Measurements from ENCODE around the gene RELA. TPM values are rescaled to one million over a fixed set of nuclear protein-coding genes. Genes with fewer than 3 reads are reported as not detected.
A peak's percentile ranks its signal among the peaks of the same experiment; 100 is the strongest.
"Not testable (repeated sequence)": the region's sequence is repeated elsewhere in the genome, so short reads cannot be mapped to it uniquely, and the experiment has no call there.

The RELA gene
- total RNA-seq, 2 donors from 2014 or later = 57.6 to 62.9 TPM

GRCh38 chr11:65680192-65680743, 17.6 kb upstream of the RELA start:
- DNase-seq = no peak
- intact Hi-C loops (cut with DNase I, micrococcal nuclease) = no loop called here
- no peak for ATAC-seq

GRCh38 chr11:65672982-65673381, 10.3 kb upstream of the RELA start:
- ATAC-seq (no peak), DNase-seq (no peak)
- intact Hi-C loops (cut with DNase I, micrococcal nuclease) = no loop called here

GRCh38 chr11:65672180-65672860, 9.6 kb upstream of the RELA start:
- ATAC-seq (no peak), DNase-seq (no peak)
- intact Hi-C loops (cut with DNase I, micrococcal nuclease) = no loop called here

DNA sequence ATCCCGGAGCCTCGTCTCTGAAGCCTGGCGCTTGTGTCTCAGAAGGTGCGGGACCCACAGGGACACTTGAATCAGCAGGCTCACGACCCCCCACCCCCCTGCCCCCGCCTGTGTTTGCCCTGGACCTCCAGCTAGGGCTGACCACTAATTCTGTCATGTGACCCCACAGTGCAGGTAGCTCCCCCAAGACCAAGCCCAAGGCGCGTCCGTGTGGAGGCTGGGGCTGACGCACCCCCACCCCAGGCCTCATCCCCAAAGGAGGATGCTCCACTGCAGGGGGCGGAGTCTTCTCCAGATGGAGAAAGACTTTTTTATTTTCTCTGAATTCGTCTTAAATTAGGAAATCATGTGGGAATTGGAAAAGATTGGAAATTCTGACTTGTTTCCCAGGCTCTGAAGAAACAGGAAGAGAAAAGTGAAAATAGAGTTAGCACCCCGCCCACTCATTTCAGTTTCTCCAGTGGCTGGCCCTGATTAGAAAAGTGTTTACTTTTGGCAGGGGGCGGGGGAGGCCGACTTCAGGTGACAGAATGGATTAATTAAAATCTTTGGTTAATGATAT, 1.0 kb upstream of the RELA start:
- ATAC-seq = peak; percentile 34
- intact Hi-C loops (cut with DNase I, micrococcal nuclease) = no loop called here
- peak; percentile 68 to 70 for DNase-seq

DNA sequence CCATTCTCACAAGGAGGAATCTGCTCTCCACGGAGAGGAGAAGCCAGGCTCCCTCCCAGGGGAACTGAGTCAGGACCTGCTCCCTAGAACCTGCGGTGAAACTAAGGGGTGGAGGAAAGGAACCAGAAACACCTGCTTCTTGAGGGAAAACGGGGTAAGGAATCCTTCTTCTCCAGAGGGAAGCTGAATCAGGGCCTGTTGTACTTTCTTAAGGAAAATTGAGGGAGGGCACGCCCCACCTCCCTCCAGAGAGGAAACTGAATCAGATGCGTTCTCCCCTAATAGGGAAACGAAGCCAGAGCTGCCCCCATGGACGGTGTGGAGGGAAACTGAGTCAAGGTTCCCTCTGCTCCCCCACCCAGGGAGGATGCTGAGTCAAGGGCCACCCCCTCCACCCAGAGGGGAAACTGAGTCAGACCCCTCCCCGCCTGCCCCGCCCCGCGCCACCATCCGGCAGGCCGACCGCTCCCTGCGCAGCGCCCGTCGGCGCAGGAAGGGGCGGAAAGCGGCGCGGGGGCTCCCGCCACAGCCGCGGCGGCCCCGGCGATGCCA, 393 bp downstream of the RELA start:
- peak in 1 of 2 donors; percentile 46 for DNase-seq
- intact Hi-C loops (cut with DNase I, micrococcal nuclease) = no loop called here
- peak; percentile 28 for ATAC-seq

GRCh38 chr11:65661599-65662246, 993 bp downstream of the RELA start:
- peak in 1 of 2 donors; percentile 29 for DNase-seq
- ATAC-seq = no peak
- intact Hi-C loops (cut with DNase I, micrococcal nuclease) = no loop called here

DNA sequence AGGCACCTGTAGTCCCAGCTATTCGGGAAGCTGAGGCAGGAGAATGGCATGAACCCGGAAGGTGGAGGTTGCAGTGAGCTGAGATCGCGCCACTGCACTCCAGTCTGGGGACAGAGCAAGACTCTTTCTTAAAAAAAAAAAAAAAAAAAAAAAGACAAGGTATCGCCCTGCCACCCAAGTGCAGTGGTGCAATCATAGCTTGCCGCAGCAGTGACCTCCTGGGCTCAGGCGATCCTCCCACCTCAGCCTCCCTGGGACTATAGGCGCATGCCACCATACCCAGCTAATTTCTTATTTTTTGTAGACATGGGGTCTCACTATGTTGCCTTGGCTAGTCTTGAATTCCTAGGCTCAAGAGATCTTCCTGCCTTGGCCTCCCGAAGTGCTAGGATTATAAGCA, 1.8 kb downstream of the RELA start:
- ATAC-seq; intact Hi-C loops (cut with DNase I, micrococcal nuclease); DNase-seq: not testable (repeated sequence)

DNA sequence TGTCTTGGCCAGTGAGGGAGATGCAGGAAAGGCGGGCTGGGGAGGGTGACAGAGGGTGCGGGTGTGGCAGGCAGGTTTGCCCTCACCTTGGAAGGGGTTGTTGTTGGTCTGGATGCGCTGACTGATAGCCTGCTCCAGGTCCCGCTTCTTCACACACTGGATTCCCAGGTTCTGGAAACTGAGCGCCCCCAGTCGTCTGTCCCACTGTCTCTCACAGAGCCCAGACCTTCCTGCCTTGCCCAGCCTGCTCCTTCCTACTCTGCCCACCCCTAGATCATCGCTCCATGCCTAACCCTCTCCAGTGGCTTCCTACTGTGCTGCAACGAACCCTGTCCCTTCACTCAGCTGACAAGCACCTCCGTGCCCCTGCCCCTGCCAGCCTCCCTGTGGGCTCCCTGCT, 2.7 kb downstream of the RELA start:
- DNase-seq (no peak), ATAC-seq (no peak)
- intact Hi-C loops (cut with DNase I, micrococcal nuclease) = no loop called here

- ATAC-seq = no peak
- intact Hi-C loops (cut with DNase I, micrococcal nuclease) = no loop called here
- no peak for DNase-seq
These were observed 4.3 kb downstream of the RELA start for GRCh38 chr11:65658174-65659021.

GRCh38 chr11:65657426-65657825, 5.3 kb downstream of the RELA start:
- intact Hi-C loops (cut with DNase I, micrococcal nuclease) = no loop called here
- ATAC-seq = no peak
- no peak for DNase-seq

DNA sequence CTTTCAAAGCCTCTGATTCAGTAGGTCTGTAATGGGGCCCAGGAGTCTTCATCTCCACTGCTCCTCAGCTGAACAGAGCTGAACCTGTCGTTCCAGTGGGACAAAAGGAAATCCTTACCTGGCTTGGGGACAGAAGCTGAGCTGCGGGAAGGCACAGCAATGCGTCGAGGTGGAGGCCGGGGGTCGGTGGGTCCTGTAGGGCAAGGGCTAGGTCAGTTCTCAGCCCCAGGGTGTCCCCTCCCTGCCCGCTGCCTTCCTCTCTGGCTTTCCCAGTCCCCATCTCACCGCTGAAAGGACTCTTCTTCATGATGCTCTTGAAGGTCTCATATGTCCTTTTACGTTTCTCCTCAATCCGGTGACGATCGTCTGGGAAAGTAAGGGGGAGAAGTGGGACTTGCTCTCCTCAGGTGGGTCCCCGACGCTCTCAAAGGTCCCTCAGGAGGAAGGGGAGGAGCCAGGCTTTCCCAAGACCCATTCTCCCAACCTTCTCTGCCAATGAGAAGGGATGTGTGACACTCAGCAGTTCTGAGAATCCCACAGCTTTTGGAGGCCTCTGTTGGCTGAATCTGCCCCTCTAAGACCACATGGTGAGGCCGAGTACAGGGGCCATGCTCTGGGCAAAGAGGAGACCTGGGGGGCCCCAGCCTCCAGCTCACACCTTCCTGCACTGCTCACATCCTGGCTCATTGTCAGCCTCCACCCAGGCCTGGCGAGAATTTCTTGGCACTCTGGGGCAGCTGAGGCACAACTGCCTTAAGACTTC, 7.0 kb downstream of the RELA start:
- intact Hi-C loops (cut with DNase I, micrococcal nuclease) = no loop called here
- ATAC-seq (no peak), DNase-seq (no peak)

DNA sequence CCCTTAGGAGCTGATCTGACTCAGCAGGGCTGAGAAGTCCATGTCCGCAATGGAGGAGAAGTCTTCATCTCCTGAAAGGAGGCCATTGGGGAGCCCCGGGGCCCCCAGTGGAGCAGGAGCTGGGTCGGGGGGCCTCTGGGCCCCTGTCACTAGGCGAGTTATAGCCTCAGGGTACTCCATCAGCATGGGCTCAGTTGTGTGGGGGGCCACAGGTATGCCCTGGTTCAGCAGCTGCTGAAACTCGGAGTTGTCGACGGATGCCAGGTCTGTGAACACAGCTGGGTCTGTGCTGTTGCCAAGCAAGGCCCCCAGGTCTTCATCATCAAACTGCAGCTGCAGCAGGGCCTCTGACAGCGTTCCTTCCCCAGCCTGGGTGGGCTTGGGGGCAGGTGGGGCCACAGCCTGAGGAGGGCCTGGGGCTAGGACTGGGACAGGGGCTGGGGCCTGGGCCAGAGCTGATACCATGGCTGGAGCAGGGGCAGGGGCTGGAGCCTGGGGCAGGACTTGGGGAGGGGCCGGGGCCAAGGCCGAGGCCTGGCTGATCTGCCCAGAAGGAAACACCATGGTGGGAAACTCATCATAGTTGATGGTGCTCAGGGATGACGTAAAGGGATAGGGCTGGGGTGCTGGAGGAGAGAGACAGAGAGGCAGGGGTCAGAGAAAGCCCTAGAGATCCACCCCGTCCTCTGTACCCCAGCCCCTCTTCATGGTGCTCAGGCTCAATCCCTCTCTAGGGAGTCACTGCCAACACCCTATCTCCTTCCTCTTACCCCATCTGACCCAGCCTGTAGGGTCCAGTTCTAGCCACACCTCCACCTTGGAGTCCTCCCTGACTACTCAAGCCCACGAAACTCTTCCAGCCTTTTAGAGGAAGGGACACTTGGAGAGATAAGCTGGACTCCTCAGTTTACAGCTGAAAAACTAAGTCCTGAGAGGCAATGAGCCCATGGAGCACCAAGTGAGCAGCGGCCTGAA, 8.1 kb downstream of the RELA start:
- ATAC-seq (no peak), DNase-seq (peak in 1 of 2 donors; percentile 27)
- intact Hi-C loops (cut with DNase I, micrococcal nuclease) = no loop called here

DNA sequence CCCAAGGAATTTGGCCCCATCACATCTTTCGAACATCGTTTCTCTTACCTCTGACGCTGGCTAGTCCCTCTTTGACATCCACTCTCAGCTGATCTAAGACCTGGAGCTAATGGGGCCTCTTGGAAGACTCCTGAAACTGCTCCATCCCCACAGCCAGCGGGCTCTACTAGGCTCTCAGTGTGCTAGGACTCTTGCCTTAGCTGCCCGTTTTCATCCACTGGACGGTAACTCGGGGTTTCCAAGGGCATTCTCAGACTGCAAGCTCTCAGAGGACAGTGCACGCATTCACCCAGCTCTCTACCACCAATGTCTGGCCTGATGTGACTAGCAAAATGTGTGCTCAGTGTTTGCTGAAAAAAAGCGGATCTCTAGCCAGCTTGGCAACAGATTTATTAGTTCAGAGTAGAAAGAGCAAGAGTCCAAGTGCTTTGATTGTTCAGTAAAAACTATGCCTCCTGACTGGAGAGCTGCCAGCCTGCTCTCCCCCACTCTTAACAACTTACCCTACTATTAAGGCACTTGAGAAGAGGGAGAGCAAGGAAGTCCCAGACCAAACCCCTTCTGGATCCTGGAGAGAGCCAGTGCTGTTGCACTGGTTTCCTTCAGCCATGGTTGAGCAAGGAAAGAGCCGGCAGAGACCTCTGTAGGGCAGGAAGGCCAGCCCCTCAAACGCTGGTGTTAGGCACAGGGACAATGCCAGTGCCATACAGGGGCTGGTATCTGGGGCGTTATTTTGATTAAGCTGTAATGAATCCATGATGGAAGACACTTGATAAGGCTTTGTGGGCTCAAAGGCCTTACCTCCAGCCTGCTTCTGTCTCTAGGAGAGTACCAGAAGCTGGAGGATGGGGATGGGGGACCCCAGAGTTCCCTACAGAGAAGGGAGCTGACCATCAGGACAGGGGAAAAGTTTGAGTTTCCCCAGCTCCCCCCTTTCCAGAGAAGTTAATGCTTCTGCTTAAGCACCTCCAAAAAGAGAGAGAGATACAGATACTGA, 9.2 kb downstream of the RELA start:
- intact Hi-C loops (cut with DNase I, micrococcal nuclease) = no loop called here
- ATAC-seq (peak; percentile 47), DNase-seq (peak; percentile 64 to 75)

GRCh38 chr11:65652511-65653228, 10.0 kb downstream of the RELA start:
- peak; percentile 83 for ATAC-seq
- DNase-seq = peak; percentile 93 to 96
- intact Hi-C loops (cut with DNase I, micrococcal nuclease) = no loop called here

Data from left colon (tissue), 2 donors.